ENCODE data around the gene TRPM2. TPM values are rescaled to one million over a fixed set of nuclear protein-coding genes. Genes with fewer than 3 reads are reported as not detected.

TRPM2 gene
- total RNA-seq, 1 donor from 2014 or later, result 3.9 TPM

DNA sequence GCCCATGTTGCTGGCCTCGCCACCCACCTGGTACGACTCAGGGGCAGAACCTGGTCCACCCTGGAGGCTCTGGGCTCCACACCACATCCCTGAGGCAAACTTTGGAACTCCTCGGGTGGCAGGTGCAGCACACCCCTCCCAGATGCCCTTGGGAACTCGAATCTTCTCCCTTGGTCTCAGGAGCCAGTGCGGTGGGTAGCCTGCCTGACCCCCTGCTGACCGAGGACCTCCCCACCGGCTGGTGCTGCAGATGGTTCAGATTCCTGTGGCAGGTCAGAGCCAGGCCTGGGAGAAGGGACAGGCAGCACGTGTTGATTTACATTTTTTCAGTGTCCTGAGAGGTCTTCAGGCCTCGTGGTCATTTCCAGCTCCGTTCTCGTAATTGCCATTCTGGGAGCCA lies 7.9 kb upstream of the TRPM2 start:
- DNase-seq, result no peak
- Mint-ChIP-seq H3K27me3 (peaks cover 27% of the 10 kb centered on the region), H3K36me3 (ENCODE audit: low read depth) (no peaks in the 10 kb centered on the region), H3K9me3 (no peaks in the 10 kb centered on the region), H3K4me3 (no peak overlapping the region), H3K27ac (no peak overlapping the region), H3K4me1 (peaks cover 1% of the 10 kb centered on the region)
- ChIA-PET CTCF (no interaction called here), POLR2A (no interaction called here)
- intact Hi-C loops (cut with micrococcal nuclease), result no loop called here
- TF ChIP-seq, protein P1, sequence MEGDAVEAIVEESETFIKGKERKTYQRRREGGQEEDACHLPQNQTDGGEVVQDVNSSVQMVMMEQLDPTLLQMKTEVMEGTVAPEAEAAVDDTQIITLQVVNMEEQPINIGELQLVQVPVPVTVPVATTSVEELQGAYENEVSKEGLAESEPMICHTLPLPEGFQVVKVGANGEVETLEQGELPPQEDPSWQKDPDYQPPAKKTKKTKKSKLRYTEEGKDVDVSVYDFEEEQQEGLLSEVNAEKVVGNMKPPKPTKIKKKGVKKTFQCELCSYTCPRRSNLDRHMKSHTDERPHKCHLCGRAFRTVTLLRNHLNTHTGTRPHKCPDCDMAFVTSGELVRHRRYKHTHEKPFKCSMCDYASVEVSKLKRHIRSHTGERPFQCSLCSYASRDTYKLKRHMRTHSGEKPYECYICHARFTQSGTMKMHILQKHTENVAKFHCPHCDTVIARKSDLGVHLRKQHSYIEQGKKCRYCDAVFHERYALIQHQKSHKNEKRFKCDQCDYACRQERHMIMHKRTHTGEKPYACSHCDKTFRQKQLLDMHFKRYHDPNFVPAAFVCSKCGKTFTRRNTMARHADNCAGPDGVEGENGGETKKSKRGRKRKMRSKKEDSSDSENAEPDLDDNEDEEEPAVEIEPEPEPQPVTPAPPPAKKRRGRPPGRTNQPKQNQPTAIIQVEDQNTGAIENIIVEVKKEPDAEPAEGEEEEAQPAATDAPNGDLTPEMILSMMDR (IDR thresholded peaks at IDR 0.05), result no peak
- no peak for ATAC-seq (ENCODE audit: low read depth)

GRCh38 chr21:44347911-44348451 lies 5.4 kb upstream of the TRPM2 start:
- ATAC-seq (ENCODE audit: low read depth) (no peak), DNase-seq (no peak)
- ChIA-PET POLR2A (no interaction called here), CTCF (no interaction called here)
- Mint-ChIP-seq H3K27ac (no peak overlapping the region), H3K9me3 (no peaks in the 10 kb centered on the region), H3K27me3 (peaks cover 31% of the 10 kb centered on the region), H3K36me3 (ENCODE audit: low read depth) (no peaks in the 10 kb centered on the region), H3K4me1 (peaks cover 8% of the 10 kb centered on the region), H3K4me3 (no peak overlapping the region)
- intact Hi-C loops (cut with micrococcal nuclease), result no loop called here
- TF ChIP-seq, protein P1 (IDR thresholded peaks at IDR 0.05), result no peak

- intact Hi-C loops (cut with micrococcal nuclease), result no loop called here
- no peak for DNase-seq
- Mint-ChIP-seq H3K27me3 (peaks cover 32% of the 10 kb centered on the region), H3K27ac (no peak overlapping the region), H3K4me3 (no peak overlapping the region), H3K36me3 (ENCODE audit: low read depth) (no peaks in the 10 kb centered on the region), H3K4me1 (peaks cover 17% of the 10 kb centered on the region), H3K9me3 (no peaks in the 10 kb centered on the region)
- ChIA-PET CTCF (no interaction called here), POLR2A (no interaction called here)
- TF ChIP-seq, protein P1 (IDR thresholded peaks at IDR 0.05), result no peak
- ATAC-seq (ENCODE audit: low read depth), result no peak
These were observed 4.6 kb upstream of the TRPM2 start for GRCh38 chr21:44348861-44349260.

DNA sequence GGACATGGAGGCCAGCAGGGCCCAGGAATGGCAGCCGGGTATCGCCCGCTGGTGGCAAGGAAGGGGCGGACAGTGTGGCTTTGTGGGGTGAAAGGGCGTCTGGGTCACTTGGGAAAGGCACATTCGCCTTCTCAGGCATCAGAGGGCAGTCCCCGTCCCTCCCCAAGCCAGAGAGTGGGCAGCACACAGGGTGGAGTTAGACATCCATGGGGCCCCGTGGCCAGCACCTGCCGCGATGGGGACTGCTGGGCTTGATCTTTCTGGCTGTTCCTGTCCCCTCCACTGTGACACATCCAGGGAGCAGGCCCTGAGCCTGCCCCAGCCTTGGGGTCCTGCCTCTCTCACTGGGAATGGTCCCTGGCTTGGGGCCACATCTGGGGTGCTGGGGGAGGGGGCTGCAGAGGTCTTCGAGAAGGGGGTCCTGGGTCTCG lies 4.0 kb upstream of the TRPM2 start:
- no peaks in the 10 kb centered on the region for H3K9me3 Mint-ChIP-seq
- POLR2A ChIA-PET, result no interaction called here
- H3K4me3 Mint-ChIP-seq, result no peak overlapping the region
- TF ChIP-seq, protein P1 (IDR thresholded peaks at IDR 0.05), result no peak
- CTCF ChIA-PET, result no interaction called here
- ATAC-seq (ENCODE audit: low read depth) (no peak), DNase-seq (no peak)
- H3K27ac Mint-ChIP-seq, result no peak overlapping the region
- H3K4me1 Mint-ChIP-seq, result peaks cover 22% of the 10 kb centered on the region
- intact Hi-C loops (cut with micrococcal nuclease), result no loop called here
- H3K27me3 Mint-ChIP-seq, result peaks cover 32% of the 10 kb centered on the region
- no peaks in the 10 kb centered on the region for H3K36me3 Mint-ChIP-seq (ENCODE audit: low read depth)

DNA sequence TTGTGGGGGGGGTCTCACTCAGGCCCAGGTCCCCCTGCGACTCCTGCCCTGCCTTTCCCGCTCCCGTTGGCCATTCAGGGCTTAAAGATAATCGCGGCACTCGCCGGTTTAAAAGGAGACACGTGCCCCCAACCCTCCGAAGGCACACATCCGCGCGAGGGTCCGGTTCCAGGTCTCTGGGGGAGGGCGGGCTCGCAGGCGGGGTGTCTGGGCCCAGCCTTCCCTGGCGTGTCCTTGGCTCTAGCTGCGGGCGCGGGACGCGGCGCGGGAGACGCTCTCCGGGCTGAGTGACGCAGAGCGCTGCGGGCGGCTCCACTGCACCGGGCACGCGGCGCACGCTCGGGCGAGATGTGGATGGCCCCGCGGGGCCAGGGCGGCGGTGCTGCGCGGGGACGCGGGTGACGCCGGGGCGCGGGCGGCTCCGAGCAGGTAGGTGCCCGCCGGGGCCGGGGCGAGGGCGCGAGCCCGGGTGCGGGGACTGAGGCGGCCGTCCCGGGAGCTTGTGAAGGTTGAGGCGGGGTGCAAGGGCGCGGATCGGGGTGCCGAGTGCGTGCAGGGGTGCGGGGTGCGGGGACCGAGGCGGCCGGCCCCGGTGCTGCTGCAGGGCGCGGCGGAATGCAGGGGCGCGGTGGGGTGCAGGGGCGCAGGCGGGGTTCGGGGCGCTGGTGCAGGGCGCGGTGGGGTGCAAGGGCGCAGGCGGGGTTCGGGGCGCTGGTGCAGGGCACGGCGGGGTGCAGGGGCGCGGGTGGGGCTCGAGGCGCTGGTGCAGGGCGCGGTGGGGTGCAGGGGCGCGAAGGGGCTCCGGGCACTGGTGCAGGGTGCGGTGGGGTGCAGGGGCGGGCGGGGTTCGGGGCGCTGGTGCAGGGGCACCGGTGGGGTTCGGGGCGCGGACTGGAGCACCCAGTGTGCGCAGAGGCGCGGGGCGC lies 3.3 kb upstream of the TRPM2 start:
- POLR2A ChIA-PET, result no interaction called here
- Mint-ChIP-seq H3K36me3 (ENCODE audit: low read depth) (no peaks in the 10 kb centered on the region), H3K4me1 (peaks cover 29% of the 10 kb centered on the region), H3K9me3 (no peaks in the 10 kb centered on the region), H3K27me3 (peaks cover 29% of the 10 kb centered on the region), H3K27ac (no peak overlapping the region), H3K4me3 (no peak overlapping the region)
- no peak for DNase-seq
- CTCF ChIA-PET, result no interaction called here
- no peak for ATAC-seq (ENCODE audit: low read depth)
- TF ChIP-seq, protein P1 (IDR thresholded peaks at IDR 0.05), result no peak
- intact Hi-C loops (cut with micrococcal nuclease), result no loop called here

Data from activated B cell treated with CpG ODN at 0.5 μM for 24 hours (primary cell).